Pons (tissue), 1 donor: ENCODE measurements around the gene MEGF11.

Source experiments
- DNase-seq: peaks from one replicate; pipeline ENCODE4 v3.0.0-alpha.2; 2016; ENCODE audit warnings: low spot score

The MEGF11 gene

GRCh38 chr15:66253418-66254088 lies at the start of gene MEGF11:
MEGF11 (minus strand) TSS chr15:66253750; CDS start chr15:66128403, 125,347 bp downstream.
- DNase-seq: peak; percentile 22

GRCh38 chr15:66302489-66303278 lies 49.1 kb upstream of the MEGF11 start:
- DNase-seq: no peak

- no peak for DNase-seq
Observed at GRCh38 chr15:66298803-66299251, 45.3 kb upstream of the MEGF11 start.

- no peak for DNase-seq
Observed at GRCh38 chr15:66296186-66296585, 42.6 kb upstream of the MEGF11 start.

GRCh38 chr15:66294932-66295235 lies 41.3 kb upstream of the MEGF11 start:
- DNase-seq: no peak

- DNase-seq: peak; percentile 43
Observed at GRCh38 chr15:66294157-66294931, 40.8 kb upstream of the MEGF11 start.

GRCh38 chr15:66293419-66294156 lies 40.0 kb upstream of the MEGF11 start, which contains the start of gene DIS3L:
DIS3L (plus strand) TSS chr15:66293568; CDS start chr15:66293597, 29 bp downstream.
- DNase-seq: no peak

- DNase-seq: peak; percentile 31
Observed at GRCh38 chr15:66292571-66293418, 39.2 kb upstream of the MEGF11 start.

- peak; percentile 24 for DNase-seq
Observed at GRCh38 chr15:66291816-66292570, 38.4 kb upstream of the MEGF11 start.

GRCh38 chr15:66290518-66290917 lies 37.0 kb upstream of the MEGF11 start:
- no peak for DNase-seq

GRCh38 chr15:66290007-66290406 lies 36.5 kb upstream of the MEGF11 start:
- DNase-seq: no peak

- no peak for DNase-seq
Observed at GRCh38 chr15:66288551-66289185, 35.1 kb upstream of the MEGF11 start.

GRCh38 chr15:66288093-66288492 lies 34.5 kb upstream of the MEGF11 start:
- DNase-seq: no peak

GRCh38 chr15:66287461-66288057 lies 34.0 kb upstream of the MEGF11 start:
- peak; percentile 61 for DNase-seq

GRCh38 chr15:66285533-66286280 lies 32.2 kb upstream of the MEGF11 start:
- no peak for DNase-seq

GRCh38 chr15:66284271-66284670 lies 30.7 kb upstream of the MEGF11 start:
- DNase-seq: no peak

GRCh38 chr15:66278671-66279070 lies 25.1 kb upstream of the MEGF11 start:
- DNase-seq: no peak

- no peak for DNase-seq
Observed at GRCh38 chr15:66278056-66278455, 24.5 kb upstream of the MEGF11 start.

- DNase-seq: no peak
Observed at GRCh38 chr15:66276546-66276945, 23.0 kb upstream of the MEGF11 start.
